H1 (cell line): ENCODE results near the gene MRPS2.

ENCODE experiments used
- CBX5 ChIP-seq: fragments of 300-800, 300-1000 bp; sonication (generic); IDR thresholded peaks from 2 replicates; pipeline ENCODE4 v1.7.1; 2016; ENCODE audit warnings: antibody characterized with exemption, low read length, low read depth
- CREB1 ChIP-seq: IDR thresholded peaks from 2 replicates; pipeline ENCODE4 v1.6.1; 2012; ENCODE audit warnings: inconsistent platforms
- GABPA ChIP-seq: IDR thresholded peaks from 2 replicates; pipeline ENCODE4 v1.6.1; 2011; ENCODE audit warnings: mild to moderate bottlenecking, low read length, moderate library complexity, borderline replicate concordance; ENCODE audit not compliant: insufficient read depth
- POLR2A ChIP-seq, 2 experiments: IDR thresholded peaks; 1 replicate in 1 of 2; 2 replicates in 1 of 2; pipeline ENCODE4 v1.6.1; 2011; ENCODE audit warnings: low read depth in 2 of 2, low read length in 2 of 2, mild to moderate bottlenecking in 2 of 2; ENCODE audit errors: control extremely low read depth in 1 of 2
- SAP30 ChIP-seq: fragments of 300-600 bp; sonication (generic); IDR thresholded peaks from 2 replicates; pipeline ENCODE4 v1.7.1; 2012; ENCODE audit warnings: low read length, moderate library complexity, mild to moderate bottlenecking, inconsistent platforms; ENCODE audit not compliant: insufficient read depth, insufficient replicate concordance
- ZNF274 ChIP-seq: IDR thresholded peaks from 2 replicates; pipeline ENCODE4 v1.7.0; 2012; ENCODE audit warnings: low read length, borderline replicate concordance; ENCODE audit errors: extremely low read depth
- TF ChIP-seq, protein P1 (sequence below), 3 experiments: IDR thresholded peaks; 1 replicate in 2 of 3; 2 replicates in 1 of 3; pipeline versions ENCODE4 v1.5.1 to v1.6.1; 2011; ENCODE audit warnings: low read length in 3 of 3, mild to moderate bottlenecking in 3 of 3, inconsistent platforms in 2 of 3, low read depth in 1 of 3, moderate library complexity in 1 of 3; ENCODE audit not compliant: insufficient read depth in 1 of 3; ENCODE audit errors: control extremely low read depth in 1 of 3
- TF ChIP-seq, protein P2 (sequence below): IDR thresholded peaks from 2 replicates; pipeline ENCODE4 v1.6.1; 2011; ENCODE audit warnings: low read length, improper control_type of control experiment

DNA sequence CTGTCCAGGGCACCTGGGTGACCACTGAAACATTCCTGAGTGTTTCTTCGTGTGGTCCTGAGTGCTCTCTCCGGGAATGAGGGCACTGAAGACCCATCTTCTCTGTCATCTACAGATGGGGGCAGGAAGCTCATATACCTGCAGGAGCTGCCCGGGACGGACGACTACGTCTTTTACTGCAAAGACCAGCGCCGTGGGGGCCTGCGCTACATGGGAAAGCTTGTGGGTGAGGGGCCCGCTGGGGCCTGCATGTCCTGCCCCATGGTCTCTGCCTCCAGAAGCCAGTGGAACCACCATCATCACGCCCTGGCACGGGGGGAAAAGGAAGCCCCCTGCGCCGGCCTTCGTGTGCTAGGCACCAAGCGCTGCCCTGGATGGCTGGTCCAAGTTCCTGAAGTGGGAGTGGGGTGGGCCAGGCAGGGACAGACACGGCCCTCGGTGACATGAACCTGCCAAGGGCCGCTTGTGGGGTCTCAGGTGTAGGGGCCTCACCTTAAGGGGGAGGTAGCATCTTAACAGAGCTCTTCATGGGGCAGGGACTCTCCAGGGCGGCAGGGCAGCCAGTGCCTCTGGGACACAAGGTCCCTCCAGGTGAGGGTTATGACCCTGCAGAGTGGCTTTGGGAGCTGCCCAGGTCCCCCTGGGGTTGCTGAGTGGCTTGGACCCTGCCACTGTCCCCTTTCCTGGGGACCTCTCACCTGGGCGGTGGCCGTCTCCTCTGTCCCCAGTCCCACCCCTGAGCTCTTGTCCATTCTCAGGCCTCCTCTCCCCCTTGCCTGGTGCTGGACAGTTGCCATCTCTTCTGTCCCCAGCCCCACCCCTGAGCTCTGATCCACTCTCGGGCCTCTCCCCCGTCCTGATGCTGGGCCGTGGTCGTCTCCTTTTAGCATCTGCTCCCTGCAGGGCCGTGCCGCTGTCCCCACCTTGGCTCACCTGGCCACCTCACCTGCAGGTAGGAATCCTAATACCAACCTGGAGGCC lies 47.6 kb downstream of the MRPS2 start:
- TF ChIP-seq, protein P1, sequence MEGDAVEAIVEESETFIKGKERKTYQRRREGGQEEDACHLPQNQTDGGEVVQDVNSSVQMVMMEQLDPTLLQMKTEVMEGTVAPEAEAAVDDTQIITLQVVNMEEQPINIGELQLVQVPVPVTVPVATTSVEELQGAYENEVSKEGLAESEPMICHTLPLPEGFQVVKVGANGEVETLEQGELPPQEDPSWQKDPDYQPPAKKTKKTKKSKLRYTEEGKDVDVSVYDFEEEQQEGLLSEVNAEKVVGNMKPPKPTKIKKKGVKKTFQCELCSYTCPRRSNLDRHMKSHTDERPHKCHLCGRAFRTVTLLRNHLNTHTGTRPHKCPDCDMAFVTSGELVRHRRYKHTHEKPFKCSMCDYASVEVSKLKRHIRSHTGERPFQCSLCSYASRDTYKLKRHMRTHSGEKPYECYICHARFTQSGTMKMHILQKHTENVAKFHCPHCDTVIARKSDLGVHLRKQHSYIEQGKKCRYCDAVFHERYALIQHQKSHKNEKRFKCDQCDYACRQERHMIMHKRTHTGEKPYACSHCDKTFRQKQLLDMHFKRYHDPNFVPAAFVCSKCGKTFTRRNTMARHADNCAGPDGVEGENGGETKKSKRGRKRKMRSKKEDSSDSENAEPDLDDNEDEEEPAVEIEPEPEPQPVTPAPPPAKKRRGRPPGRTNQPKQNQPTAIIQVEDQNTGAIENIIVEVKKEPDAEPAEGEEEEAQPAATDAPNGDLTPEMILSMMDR (IDR thresholded peaks at IDR 0.05; ENCODE audit: control extremely low read depth in 1 of 3, insufficient read depth in 1 of 3, low read depth in 1 of 3, low read length in 3 of 3), result no peak
- TF ChIP-seq GABPA (no peak), CREB1 (no peak), POLR2A (IDR thresholded peaks at IDR 0.05; ENCODE audit: control extremely low read depth in 1 of 2, low read depth in 2 of 2, low read length in 2 of 2) (no peak), SAP30 (no peak), CBX5 (no peak), ZNF274 (no peak)
- TF ChIP-seq, protein P2, sequence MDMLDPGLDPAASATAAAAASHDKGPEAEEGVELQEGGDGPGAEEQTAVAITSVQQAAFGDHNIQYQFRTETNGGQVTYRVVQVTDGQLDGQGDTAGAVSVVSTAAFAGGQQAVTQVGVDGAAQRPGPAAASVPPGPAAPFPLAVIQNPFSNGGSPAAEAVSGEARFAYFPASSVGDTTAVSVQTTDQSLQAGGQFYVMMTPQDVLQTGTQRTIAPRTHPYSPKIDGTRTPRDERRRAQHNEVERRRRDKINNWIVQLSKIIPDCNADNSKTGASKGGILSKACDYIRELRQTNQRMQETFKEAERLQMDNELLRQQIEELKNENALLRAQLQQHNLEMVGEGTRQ, result no peak
